HepG2 (cell line): ENCODE results near the gene ZNF175.

Experiments
- CBFB ChIP-seq: sonication (generic); formaldehyde crosslinking; IDR thresholded peaks from 2 replicates; pipeline ENCODE4 v1.4.0; 2020; ENCODE audit warnings: missing genetic modification reagents
- GABPA ChIP-seq, 2 experiments: IDR thresholded peaks; 2 replicates each; pipeline ENCODE4 v1.6.1; 2011 to 2016; ENCODE audit warnings: low read depth in 2 of 2, low read length in 1 of 2, missing biosample characterization in 1 of 2, missing genetic modification characterization in 1 of 2
- GTF2F1 ChIP-seq: fragments of 150-350 bp; IDR thresholded peaks from 2 replicates; pipeline ENCODE4 v1.6.1; 2014; ENCODE audit warnings: low read length
- MYC ChIP-seq: sonication (generic); formaldehyde crosslinking; IDR thresholded peaks from 2 replicates; pipeline ENCODE4 v1.9.0; 2021; ENCODE audit warnings: missing genetic modification reagents, borderline replicate concordance
- NFIC ChIP-seq: IDR thresholded peaks from 2 replicates; pipeline ENCODE4 v1.6.1; 2012; ENCODE audit warnings: mild to moderate bottlenecking, low read length, inconsistent platforms
- POLR2A ChIP-seq, 2 experiments: IDR thresholded peaks; 2 replicates each; pipeline ENCODE4 v1.6.1; 2011; ENCODE audit warnings: low read depth in 2 of 2, low read length in 2 of 2, mild to moderate bottlenecking in 1 of 2, moderate library complexity in 1 of 2; ENCODE audit not compliant: insufficient read depth in 1 of 2
- SP1 ChIP-seq, 2 experiments: fragments of 450-650 bp in 1 of 2; sonication (generic) in 1 of 2; formaldehyde crosslinking in 1 of 2; IDR thresholded peaks; 2 replicates each; pipeline versions ENCODE4 v1.4.0 to v1.6.1; 2016 to 2020; ENCODE audit warnings: missing genetic modification reagents in 1 of 2
- ZFYVE20 ChIP-seq: sonication (generic); formaldehyde crosslinking; IDR thresholded peaks from 2 replicates; pipeline ENCODE4 v1.8.0; 2023; ENCODE audit warnings: low read depth, mild to moderate bottlenecking, moderate library complexity, missing genetic modification reagents, borderline replicate concordance
- ZHX1 ChIP-seq: sonication (generic); formaldehyde crosslinking; IDR thresholded peaks from 2 replicates; pipeline ENCODE4 v1.8.1; 2022; ENCODE audit warnings: low read depth, mild to moderate bottlenecking, missing genetic modification reagents
- ZNF20 ChIP-seq: sonication (generic); formaldehyde crosslinking; IDR thresholded peaks from 2 replicates; pipeline ENCODE4 v1.4.0; 2020; ENCODE audit warnings: mild to moderate bottlenecking, moderate library complexity, missing genetic modification reagents
- ZNF3 ChIP-seq: IDR thresholded peaks from 2 replicates; pipeline ENCODE4 v1.7.0; 2017; ENCODE audit warnings: inconsistent platforms
- TF ChIP-seq, protein P1 (sequence below): sonication (generic); formaldehyde crosslinking; IDR thresholded peaks from 2 replicates; pipeline ENCODE4 v1.5.0; 2020; ENCODE audit warnings: mild to moderate bottlenecking, missing genetic modification reagents, moderate library complexity

GRCh38 chr19:51594774-51595109, 23.7 kb downstream of the ZNF175 start:
- TF ChIP-seq MYC (no peak), ZNF3 (CRISPR knock-in tag) (no peak), ZFYVE20 (CRISPR knock-in tag) (no peak), ZHX1 (CRISPR knock-in tag) (no peak), GTF2F1 (no peak), POLR2A (IDR thresholded peaks at IDR 0.05; ENCODE audit: insufficient read depth in 1 of 2, low read depth in 2 of 2, low read length in 2 of 2) (no peak), CBFB (CRISPR knock-in tag) (no peak), ZNF20 (no peak), NFIC (no peak), SP1 (IDR thresholded peaks at IDR 0.05) (no peak), SP1 (CRISPR knock-in tag; IDR thresholded peaks at IDR 0.05) (no peak), GABPA (IDR thresholded peaks at IDR 0.05; ENCODE audit: low read depth, low read length) (no peak), GABPA (CRISPR knock-in tag; IDR thresholded peaks at IDR 0.05; ENCODE audit: low read depth) (no peak)
- TF ChIP-seq, protein P1, sequence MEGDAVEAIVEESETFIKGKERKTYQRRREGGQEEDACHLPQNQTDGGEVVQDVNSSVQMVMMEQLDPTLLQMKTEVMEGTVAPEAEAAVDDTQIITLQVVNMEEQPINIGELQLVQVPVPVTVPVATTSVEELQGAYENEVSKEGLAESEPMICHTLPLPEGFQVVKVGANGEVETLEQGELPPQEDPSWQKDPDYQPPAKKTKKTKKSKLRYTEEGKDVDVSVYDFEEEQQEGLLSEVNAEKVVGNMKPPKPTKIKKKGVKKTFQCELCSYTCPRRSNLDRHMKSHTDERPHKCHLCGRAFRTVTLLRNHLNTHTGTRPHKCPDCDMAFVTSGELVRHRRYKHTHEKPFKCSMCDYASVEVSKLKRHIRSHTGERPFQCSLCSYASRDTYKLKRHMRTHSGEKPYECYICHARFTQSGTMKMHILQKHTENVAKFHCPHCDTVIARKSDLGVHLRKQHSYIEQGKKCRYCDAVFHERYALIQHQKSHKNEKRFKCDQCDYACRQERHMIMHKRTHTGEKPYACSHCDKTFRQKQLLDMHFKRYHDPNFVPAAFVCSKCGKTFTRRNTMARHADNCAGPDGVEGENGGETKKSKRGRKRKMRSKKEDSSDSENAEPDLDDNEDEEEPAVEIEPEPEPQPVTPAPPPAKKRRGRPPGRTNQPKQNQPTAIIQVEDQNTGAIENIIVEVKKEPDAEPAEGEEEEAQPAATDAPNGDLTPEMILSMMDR (CRISPR knock-in tag), result no peak
